ENCODE data around the gene WNT2. TPM values are rescaled to one million over a fixed set of nuclear protein-coding genes. Genes with fewer than 3 reads are reported as not detected.

The WNT2 gene
- total RNA-seq, 1 donor from 2014 or later: 0.07 TPM

- Histone ChIP-seq H3K27ac (ENCODE audit: low read depth, low read length) (no peak overlapping the region), H3K9me3 (ENCODE audit: insufficient read depth, low read depth, low read length) (no peaks in the 10 kb centered on the region), H3K4me1 (ENCODE audit: insufficient read depth, low read length) (no peaks in the 10 kb centered on the region), H3K36me3 (ENCODE audit: insufficient read depth, low read length) (no peaks in the 10 kb centered on the region), H3K27me3 (ENCODE audit: insufficient read depth, low read length) (no peaks in the 10 kb centered on the region), H3K9ac (ENCODE audit: low read length) (no peak overlapping the region), H3K4me2 (ENCODE audit: low read length) (no peak overlapping the region), H2AFZ (ENCODE audit: low read depth, low read length) (no peak overlapping the region), H4K20me1 (ENCODE audit: insufficient read depth, low read length) (no peaks in the 10 kb centered on the region), H3K79me2 (ENCODE audit: insufficient read depth, low read length) (no peaks in the 10 kb centered on the region), H3K4me3 (ENCODE audit: insufficient read depth, low read depth, low read length) (no peak overlapping the region)
- Mint-ChIP-seq H3K4me3 (ENCODE audit: unreplicated experiment) (no peak overlapping the region), H3K36me3 (ENCODE audit: low read depth, unreplicated experiment) (no peaks in the 10 kb centered on the region), H3K4me1 (ENCODE audit: low read depth, unreplicated experiment) (no peaks in the 10 kb centered on the region), H3K9me3 (ENCODE audit: unreplicated experiment) (no peaks in the 10 kb centered on the region), H3K27me3 (ENCODE audit: low read depth, unreplicated experiment) (peaks cover 14% of the 10 kb centered on the region), H3K27ac (ENCODE audit: unreplicated experiment) (no peak overlapping the region)
- TF ChIP-seq CTCF (IDR thresholded peaks at IDR 0.05; ENCODE audit: insufficient read depth, low read depth, low read length): no peak
- no peak for TF ChIP-seq EZH2 (IDR thresholded peaks at IDR 0.05; ENCODE audit: insufficient read depth, low read length)
- FAIRE-seq (no peak), DNase-seq (ENCODE audit: low read depth) (no peak)
These were observed 26.8 kb downstream of the WNT2 start for GRCh38 chr7:117296066-117296465.

GRCh38 chr7:117285826-117286225 is 37.0 kb downstream of the WNT2 start:
- H3K36me3 ChIP-seq (ENCODE audit: insufficient read depth, low read length): no peaks in the 10 kb centered on the region
- H4K20me1 ChIP-seq (ENCODE audit: insufficient read depth, low read length): no peaks in the 10 kb centered on the region
- no peak overlapping the region for H3K9ac ChIP-seq (ENCODE audit: low read length)
- no peak overlapping the region for H3K27ac Mint-ChIP-seq (ENCODE audit: unreplicated experiment)
- H3K4me1 Mint-ChIP-seq (ENCODE audit: low read depth, unreplicated experiment): peaks cover 34% of the 10 kb centered on the region
- DNase-seq (ENCODE audit: low read depth) (peak; percentile 18), FAIRE-seq (no peak)
- H3K27me3 Mint-ChIP-seq (ENCODE audit: low read depth, unreplicated experiment): peaks cover 12% of the 10 kb centered on the region
- no peaks in the 10 kb centered on the region for H3K27me3 ChIP-seq (ENCODE audit: insufficient read depth, low read length)
- no peak for TF ChIP-seq EZH2 (IDR thresholded peaks at IDR 0.05; ENCODE audit: insufficient read depth, low read length)
- TF ChIP-seq CTCF (IDR thresholded peaks at IDR 0.05; ENCODE audit: insufficient read depth, low read depth, low read length): no peak
- H3K9me3 Mint-ChIP-seq (ENCODE audit: unreplicated experiment): no peaks in the 10 kb centered on the region
- H3K4me3 Mint-ChIP-seq (ENCODE audit: unreplicated experiment): no peak overlapping the region
- no peaks in the 10 kb centered on the region for H3K9me3 ChIP-seq (ENCODE audit: insufficient read depth, low read depth, low read length)
- H3K4me1 ChIP-seq (ENCODE audit: insufficient read depth, low read length): peaks cover 10% of the 10 kb centered on the region
- H3K36me3 Mint-ChIP-seq (ENCODE audit: low read depth, unreplicated experiment): no peaks in the 10 kb centered on the region
- no peaks in the 10 kb centered on the region for H3K79me2 ChIP-seq (ENCODE audit: insufficient read depth, low read length)
- H2AFZ ChIP-seq (ENCODE audit: low read depth, low read length): no peak overlapping the region
- H3K4me3 ChIP-seq (ENCODE audit: insufficient read depth, low read depth, low read length): no peak overlapping the region
- no peak overlapping the region for H3K27ac ChIP-seq (ENCODE audit: low read depth, low read length)
- no peak overlapping the region for H3K4me2 ChIP-seq (ENCODE audit: low read length)

GRCh38 chr7:117284692-117285091 is 38.2 kb downstream of the WNT2 start:
- no peak for FAIRE-seq
- Mint-ChIP-seq H3K4me1 (ENCODE audit: low read depth, unreplicated experiment) (peaks cover 34% of the 10 kb centered on the region), H3K9me3 (ENCODE audit: unreplicated experiment) (no peaks in the 10 kb centered on the region)

More at GRCh38 chr7:117284692-117285091, 38.2 kb downstream of the WNT2 start:
- H3K36me3 ChIP-seq (ENCODE audit: insufficient read depth, low read length): no peaks in the 10 kb centered on the region
- no peaks in the 10 kb centered on the region for H3K27me3 ChIP-seq (ENCODE audit: insufficient read depth, low read length)
- H3K4me3 ChIP-seq (ENCODE audit: insufficient read depth, low read depth, low read length): no peak overlapping the region
- peaks cover 10% of the 10 kb centered on the region for H3K4me1 ChIP-seq (ENCODE audit: insufficient read depth, low read length)
- H3K4me2 ChIP-seq (ENCODE audit: low read length): no peak overlapping the region
- no peaks in the 10 kb centered on the region for H3K9me3 ChIP-seq (ENCODE audit: insufficient read depth, low read depth, low read length)
- Mint-ChIP-seq H3K4me3 (ENCODE audit: unreplicated experiment) (no peak overlapping the region), H3K27me3 (ENCODE audit: low read depth, unreplicated experiment) (peaks cover 2% of the 10 kb centered on the region), H3K36me3 (ENCODE audit: low read depth, unreplicated experiment) (no peaks in the 10 kb centered on the region), H3K27ac (ENCODE audit: unreplicated experiment) (peak overlapping the region; percentile 95)
- H3K9ac ChIP-seq (ENCODE audit: low read length): no peak overlapping the region
- TF ChIP-seq CTCF (IDR thresholded peaks at IDR 0.05; ENCODE audit: insufficient read depth, low read depth, low read length) (no peak), EZH2 (IDR thresholded peaks at IDR 0.05; ENCODE audit: insufficient read depth, low read length) (no peak)
- H3K27ac ChIP-seq (ENCODE audit: low read depth, low read length): no peak overlapping the region
- no peaks in the 10 kb centered on the region for H3K79me2 ChIP-seq (ENCODE audit: insufficient read depth, low read length)
- H4K20me1 ChIP-seq (ENCODE audit: insufficient read depth, low read length): no peaks in the 10 kb centered on the region
- DNase-seq (ENCODE audit: low read depth): no peak
- H2AFZ ChIP-seq (ENCODE audit: low read depth, low read length): no peak overlapping the region
